GM18907 (cell line): ENCODE measurements around the gene SLC8A3.

Source experiments
- ATAC-seq: cut with Tn5 transposase; IDR thresholded peaks from one replicate; pipeline ENCODE4 v1.9.1; 2021; ENCODE audit warnings: mild to moderate bottlenecking, moderate library complexity; ENCODE audit not compliant: unreplicated experiment

SLC8A3 gene

DNA sequence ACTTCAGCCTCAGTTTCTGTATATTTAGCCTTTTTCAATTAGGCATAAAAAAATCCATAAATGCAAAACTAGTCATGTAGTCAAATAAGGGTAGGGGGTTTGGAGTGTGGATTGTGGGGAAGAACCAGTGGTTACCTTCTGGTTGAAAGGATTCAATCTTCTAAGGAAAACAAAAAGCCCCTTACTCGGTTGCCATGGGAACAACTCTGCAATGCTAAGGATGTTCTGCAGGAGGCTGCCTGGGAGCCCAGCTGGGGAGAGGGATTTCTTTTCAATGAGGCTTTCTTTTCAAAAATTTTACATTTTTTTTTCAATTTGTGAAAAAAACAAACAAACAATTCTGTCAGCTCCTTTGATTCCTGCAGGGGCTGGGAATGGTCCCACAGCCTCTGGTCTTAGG, 67.2 kb downstream of the SLC8A3 start:
- ATAC-seq = no peak

DNA sequence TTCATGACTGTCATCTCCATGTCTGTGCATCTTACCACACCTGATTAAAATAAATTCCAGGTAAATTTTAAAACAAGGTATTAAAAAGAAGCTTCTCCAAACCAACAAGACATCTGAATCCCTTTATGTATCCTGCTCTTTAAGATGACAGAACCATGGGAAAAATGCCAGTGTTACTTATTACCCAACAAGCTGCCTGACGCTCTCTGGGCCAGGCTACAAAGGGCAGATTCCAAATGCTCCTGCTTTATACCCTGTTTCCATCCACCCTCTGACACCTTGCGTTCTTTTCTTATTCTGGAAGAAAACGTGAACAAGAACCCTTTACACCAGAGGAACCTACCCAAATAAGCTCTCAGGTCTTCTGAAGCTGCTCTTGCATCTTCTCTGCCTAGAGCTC, 70.7 kb downstream of the SLC8A3 start:
- no peak for ATAC-seq

DNA sequence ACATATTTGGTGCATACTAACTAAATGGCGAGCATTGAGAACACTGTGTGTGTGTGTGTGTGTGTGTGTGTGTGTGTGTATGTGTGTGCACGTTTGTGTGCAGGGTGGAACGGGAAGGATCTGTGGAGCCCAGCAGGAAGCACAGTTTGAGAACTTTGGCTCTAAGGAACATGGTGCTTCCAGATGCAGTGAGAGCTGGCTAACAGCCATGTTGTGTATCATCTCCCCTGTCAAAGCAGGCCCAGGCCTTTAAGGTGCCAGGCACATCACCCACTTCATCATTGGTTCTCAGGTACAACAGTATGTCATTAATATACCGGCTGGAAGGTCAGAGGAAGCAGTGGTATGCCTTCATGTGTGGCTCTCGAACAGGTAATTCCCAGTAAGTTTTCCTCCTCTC, 72.5 kb downstream of the SLC8A3 start:
- ATAC-seq = no peak

DNA sequence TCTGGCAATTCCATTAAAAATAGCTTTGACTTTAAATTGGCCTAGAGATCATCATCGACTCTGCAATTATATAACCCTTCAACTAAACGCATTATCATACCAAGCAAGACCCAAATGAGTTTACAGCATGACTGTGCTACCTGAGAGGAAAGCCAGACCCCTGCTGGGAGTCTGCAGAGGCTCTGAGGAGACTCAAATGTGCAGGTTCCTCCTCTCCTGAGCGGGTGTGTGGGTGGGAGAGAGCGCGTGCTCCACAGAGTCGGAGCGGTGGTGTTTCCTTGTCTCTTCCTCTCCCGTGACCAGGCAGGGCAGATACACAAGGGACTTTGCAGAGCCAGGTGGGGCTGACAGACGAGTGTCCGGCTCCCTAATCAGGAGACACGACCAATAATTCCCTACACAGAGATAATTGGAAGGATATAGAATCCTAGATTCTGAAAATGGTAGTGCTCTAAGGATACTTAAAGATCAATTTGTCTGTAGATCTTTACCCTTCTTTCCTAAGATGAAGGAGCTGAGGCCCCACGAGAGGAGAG, 74.1 kb downstream of the SLC8A3 start:
- ATAC-seq = no peak

DNA sequence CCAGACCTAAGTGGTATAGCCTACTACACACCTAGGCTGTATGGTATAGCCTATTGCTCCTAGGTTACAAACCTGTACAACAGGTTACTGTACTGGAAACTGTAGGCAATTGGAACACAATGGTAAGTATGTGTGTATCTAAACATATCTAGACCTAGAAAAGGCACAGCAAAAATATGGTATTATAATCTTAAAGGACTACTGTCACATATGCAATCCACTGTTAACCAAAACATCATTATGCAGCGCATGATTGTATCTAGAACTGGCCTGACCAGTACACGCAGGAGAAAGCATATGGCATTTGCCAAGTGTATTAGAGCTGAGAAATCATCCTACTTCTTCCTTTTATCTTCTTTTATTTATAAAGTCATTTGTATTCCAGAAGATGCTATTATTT, 75.5 kb downstream of the SLC8A3 start:
- ATAC-seq = no peak

DNA sequence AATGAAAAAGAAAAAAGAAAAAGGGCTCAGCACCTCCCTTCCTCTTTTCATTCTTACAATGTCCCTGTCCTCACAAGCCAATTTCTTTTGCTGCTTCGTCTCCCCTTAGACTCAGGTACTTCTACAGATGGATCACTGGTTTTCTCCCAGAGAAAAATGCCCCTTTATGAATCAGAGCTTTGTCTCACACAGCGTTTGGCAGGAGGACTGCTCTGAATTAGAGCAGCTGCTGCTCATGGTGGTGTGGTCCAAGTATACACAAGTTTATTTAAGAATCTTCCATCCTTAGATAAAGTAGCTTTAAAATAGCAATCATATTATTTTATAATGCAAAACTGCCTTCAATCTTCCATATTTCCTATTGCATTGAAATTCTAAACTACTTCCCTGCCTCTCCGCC, 80.3 kb downstream of the SLC8A3 start:
- ATAC-seq = no peak

DNA sequence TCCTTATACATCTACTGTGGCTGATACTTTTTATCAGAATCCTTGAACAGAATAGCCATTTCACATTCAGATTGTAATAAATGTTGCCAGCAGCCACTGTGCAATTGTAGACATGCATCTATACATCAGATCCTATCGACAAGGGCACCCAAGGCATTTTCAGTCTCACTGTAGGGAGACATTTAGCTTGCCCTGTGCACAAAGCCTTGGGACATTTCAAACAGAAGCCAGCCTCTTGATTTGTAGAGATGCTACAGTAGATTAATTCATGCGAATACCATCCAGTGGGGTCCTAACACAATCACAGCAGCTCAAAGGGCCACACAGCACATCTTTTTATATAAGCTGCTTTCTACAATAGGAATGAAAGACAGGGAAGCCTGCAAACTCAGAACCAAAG, 81.4 kb downstream of the SLC8A3 start:
- ATAC-seq = no peak

DNA sequence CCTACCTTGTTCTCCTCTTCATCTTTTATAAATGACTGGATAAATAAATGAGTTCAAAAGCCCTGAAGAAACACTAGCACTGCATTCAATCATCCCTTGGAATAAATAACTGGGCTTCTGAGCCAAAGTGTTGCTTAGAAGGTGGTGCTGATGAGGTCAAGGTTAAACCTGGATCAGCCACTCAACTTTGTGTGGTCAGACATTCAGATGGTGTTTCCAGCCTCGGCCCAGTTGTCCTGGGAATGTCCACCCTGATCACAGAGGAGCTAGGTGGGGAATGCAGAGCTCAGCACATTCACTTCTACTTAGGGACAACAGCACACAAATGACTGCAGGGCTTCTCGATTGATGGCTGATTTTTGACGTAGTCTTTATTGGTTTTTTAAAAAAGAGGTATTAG, 88.7 kb downstream of the SLC8A3 start:
- no peak for ATAC-seq

DNA sequence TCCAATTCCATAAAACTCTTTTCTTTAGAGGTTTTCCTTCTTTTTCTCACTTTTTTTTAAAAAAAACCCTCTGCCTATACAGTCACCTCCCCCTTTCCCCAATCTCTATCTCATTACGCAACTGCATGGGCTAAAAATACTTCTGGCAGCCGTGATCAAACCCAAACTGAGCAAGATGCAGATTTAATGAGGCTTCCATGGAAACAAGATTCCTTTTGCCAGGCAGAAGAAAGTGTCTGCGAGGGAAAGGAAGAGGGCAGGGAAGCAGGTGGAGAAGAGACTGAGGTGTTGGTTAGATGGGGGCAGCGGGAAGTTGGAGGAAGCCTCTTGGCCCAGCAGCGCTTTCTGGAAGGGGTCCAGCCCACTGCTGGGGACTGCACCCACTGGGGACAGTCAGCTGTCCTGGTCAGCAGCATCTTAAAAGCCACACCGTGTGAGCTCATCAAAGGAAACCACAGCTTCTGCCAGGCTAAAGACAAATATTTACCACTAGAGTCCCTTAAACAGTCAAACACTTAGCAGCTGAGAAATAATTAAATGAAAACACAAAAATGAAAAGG, 90.4 kb downstream of the SLC8A3 start:
- ATAC-seq = no peak

DNA sequence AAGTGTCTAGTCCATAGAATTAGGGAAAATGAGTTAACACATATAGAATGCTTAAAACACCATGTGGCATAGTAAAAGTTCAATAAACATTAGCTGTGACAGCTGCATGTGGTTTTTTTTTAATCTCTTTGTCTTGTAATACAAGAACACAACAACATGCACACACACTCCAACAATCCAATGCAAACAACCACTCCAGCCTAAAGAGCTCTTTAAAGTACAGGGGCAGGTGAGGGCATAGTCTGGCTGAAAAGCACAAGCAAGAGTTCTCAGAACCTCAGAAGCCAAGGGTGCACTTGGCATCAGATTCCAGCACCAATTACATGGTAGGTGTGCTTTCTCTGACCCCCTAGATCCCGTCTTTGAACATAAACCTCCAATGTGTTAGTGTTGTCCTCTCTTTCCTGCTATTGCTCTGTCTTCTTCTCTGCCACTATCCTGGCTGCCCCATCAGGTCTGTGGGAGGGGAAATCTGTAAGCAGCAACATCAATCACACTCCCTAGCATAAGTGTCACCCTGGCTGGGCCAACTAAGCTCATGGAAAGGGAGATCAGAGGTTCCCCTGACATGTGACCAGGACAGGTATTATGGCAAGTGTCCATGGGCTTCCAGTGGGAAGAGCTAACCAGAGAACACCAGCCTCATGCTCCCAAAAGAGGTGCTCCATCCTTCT, 91.0 kb downstream of the SLC8A3 start:
- ATAC-seq = no peak

DNA sequence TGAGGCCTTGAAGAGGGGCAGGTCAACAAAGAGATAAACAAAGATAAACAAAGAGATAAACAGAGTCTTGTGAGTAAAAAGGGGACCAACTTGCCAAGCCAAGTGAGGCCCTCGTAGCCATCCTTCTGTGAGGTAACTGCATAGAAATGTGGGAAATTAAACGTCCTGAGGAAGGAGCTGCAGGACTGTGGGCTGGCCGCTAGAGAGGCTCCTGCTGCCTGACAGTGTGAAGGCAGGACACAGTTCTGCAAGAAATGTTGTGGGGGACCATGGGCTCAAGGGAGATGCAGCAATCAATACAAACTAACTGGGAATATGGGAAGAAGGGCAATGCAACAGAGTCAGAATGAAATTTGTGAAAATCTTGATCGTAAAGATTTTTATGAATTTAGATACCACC, 91.9 kb downstream of the SLC8A3 start:
- ATAC-seq = no peak

DNA sequence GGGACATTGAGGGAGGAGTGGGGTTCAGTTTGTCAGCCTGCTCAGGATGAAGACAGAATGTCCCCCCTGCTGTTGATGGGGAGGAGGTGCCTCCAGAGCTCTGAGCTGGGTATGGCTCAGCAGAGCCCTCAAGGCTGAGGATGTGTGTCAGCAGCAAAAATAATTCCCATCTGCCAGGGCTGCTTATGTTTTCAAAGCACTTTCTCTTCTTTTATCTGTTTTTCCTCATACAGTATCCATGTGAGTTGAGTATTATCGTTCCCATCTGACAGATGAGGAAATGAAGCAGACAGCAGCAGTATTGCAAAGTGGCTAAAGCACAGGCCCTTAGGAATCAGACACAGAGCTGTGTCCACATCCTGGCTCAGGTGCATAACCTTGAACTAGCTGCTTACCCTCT, 94.1 kb downstream of the SLC8A3 start:
- no peak for ATAC-seq

DNA sequence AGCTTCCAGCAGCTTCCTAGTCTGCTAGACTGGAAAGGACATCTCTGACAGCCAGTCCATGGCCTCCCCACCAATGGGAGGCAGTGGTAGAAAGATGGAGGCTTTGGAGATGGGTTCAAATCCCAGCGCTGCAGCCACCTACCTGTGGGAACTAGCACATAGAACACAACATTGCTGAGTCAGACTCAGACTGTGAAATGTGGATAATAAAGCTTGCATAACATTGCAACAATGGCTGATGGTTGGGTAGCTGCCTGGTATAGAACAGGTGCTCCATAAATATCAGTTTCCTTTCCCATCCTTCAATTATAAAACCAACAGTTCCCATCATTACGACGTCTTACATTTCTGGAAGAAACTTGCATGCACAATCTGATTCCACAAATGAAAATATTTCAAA, 94.6 kb downstream of the SLC8A3 start:
- no peak for ATAC-seq

DNA sequence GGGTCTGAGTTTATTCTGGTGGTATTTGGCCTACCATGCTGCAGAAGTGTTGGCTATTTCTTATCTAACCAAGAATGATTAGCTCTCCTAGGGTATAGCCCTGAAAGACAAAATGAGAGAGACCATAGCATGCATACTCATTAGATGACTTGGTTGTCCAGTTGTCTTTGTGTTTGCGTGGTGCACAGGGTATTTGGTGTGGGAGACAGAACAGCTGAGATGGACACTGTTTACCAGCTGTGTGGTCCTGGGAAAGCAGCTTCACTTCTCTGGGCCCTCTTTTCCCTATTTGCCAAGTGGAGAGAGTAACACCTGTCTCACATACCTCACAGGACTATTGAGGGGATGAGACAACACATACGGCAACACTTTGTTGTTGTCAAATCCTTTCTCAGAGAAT, 95.6 kb downstream of the SLC8A3 start:
- ATAC-seq = no peak

DNA sequence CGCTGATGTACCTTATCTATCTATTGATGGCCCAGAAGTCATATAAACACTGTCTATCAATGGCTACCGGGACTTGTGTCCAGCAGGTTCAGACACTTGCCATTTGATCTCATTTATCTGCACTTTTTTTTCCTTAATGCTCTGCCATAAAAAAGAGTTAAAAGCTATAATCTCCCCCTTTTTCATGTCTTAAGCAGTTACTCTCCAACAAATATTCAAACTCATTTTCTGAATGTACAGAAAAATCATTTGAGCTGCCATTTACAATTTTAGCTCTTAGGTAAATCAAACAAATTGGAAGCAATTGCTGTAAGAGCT, 101.4 kb downstream of the SLC8A3 start:
- ATAC-seq = no peak

DNA sequence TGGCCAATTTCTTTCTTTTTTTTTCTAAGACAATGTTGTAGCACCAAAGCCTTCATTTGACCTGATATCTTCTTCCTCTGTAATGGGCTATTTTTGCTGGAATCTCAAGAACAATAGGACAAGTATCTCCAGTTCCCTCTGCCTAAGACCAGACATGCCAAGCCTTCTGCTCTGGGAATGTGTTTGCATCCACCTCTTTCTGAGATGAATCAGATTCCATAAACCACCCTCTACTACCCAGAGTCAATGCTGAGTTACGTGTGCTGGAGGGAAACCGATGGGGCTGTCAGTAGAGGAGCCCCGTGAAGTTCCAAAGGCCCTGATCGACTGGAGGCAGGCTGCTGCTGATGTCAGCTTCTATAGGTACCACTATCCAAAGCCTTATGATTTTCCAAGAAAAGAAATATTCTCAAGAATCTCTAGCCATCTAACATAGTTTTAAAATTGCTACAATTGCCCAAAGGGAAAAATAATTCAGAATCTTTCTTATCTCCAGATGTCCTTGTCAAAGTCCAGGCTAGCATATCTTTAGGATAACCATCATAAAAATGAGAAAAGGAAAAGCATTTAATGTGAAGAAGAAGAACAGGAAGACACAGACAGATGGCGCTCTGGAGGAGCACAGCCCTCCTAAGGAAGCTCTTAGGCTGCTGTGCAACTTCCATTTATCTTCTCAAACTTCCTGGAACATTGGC, 101.9 kb downstream of the SLC8A3 start:
- ATAC-seq = no peak

DNA sequence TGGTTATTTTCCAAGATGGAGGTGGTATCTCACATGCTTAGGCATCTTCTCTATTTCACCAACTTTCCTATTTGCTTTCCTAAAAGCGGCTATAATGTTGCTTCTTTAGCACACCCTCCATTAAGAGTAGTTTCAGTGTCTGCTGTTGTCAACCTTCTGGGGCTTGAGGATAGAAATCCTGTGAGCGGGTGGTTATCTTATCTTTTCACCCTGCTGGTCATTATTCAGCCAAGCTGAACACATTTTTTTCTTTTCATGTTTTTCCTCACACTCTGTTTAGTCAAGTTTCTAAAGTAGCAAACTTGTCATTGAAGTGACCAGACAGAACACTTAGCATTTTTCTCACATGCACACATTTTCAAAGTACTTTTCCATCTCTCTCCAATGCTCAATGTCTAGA, 104.5 kb downstream of the SLC8A3 start:
- no peak for ATAC-seq

DNA sequence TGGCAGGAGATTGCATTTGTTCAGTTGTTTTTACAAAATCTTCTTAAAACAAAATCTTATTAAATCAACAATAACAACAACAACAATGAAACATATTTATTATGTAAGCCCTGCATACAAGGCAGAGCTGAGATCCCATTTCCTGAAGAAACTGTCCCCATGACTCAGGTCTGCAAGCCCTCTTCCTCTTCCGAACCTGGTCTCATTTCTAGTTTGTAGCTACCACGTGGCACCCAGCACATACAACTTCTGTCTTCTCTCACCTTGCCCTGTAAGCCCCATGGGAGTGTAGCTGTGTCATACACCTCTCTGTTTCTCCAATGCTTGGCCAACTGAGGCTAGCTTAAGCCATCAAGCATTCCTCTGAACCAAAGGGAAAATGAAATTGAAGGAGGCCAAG, 106.4 kb downstream of the SLC8A3 start:
- ATAC-seq = no peak

DNA sequence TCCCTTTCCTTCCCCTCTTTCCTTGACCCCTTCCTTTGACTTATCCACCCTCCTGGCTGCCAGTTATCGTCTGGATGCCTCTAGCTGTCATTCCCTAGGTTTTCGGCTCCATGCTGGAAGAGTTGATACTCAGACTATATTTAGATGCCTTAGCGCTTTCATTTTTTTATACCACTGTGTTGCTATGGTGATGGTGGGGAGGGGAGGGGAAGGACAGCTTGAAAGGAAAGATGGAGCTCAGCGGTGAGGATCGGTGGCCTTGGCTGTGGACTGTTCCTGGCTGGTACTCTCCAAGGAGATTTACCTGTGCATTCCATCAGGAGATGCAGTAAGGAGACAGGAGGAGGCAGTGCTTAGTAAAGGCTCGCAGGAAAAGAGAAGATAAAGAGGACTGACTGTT, 108.7 kb downstream of the SLC8A3 start:
- ATAC-seq = no peak

DNA sequence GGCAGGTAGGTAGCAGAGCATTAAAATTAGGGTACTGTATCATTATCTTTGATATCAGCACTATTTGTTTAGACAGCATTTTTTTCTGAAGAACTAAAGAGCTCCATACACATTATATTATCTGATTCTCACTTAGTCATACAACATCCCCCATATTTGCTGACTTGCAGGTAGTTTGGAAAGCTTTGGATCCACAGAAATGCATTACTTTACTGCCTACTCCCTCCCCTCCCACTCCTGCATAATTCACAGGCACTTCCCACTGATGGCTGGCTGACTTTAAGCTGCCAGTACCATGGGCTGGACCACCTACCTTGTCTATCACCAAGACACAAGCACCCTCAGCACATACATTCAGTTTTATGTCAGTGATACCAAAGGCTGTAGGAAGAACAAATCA, 110.4 kb downstream of the SLC8A3 start:
- ATAC-seq = no peak

DNA sequence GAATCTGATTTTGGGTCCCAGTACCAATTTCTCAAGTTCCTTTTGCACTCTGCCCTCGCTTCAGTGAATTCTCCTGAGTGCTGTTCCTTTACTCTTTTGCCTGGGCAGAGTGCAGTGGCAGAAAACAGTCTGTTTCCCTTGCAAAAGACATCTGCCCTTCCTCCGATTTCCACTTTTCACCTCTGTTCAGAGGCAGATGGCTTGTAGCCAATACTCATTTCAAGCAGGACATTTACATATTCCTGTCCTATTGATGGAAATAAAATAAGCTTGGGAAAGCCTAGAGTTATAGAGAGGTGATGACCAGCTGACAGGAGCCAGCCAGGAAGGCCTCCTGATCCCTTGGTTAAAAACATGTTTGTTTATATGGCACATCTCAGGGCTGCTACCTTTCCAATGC, 111.0 kb downstream of the SLC8A3 start:
- ATAC-seq = no peak

DNA sequence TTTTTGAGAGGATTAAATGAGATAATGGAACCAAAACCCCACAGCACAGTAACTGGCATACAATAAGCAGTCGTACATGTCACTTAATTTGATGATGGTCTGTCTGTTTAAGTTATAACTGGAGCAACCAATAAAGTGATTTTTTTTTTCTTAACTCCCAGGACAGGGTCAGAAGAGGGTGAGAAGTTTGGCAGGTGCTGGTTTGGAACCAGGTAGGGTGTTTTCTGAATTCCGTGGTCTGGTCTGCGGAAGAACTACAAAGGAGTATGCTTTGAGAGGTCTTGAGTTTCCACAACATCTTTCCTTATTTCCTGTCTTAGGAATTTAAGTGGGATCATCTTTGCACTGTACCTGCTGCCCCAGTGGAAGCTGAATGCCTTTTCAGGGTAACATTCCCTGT, 111.7 kb downstream of the SLC8A3 start:
- ATAC-seq = no peak
